AG09309 (cell line): ENCODE measurements around the gene RPS6KA2.
"Not testable (repeated sequence)": the region's sequence is repeated elsewhere in the genome, so short reads cannot be mapped to it uniquely, and the experiment has no call there.

Experiments
- DNase-seq: peaks from one replicate; pipeline ENCODE4 v3.0.0-alpha.2; 2010; ENCODE audit warnings: low read depth
- H3K4me3 ChIP-seq: 2 replicates; pipeline ENCODE4 v1.5.1; 2011; ENCODE audit warnings: mild to moderate bottlenecking, low read depth, low read length, moderate library complexity; ENCODE audit not compliant: control insufficient read depth
- CTCF ChIP-seq: IDR thresholded peaks from 2 replicates; pipeline ENCODE4 v1.5.1; 2011; ENCODE audit warnings: mild to moderate bottlenecking, low read depth, low read length, inconsistent platforms; ENCODE audit not compliant: insufficient read depth, control insufficient read depth; ENCODE audit errors: missing control alignments

Gene RPS6KA2

GRCh38 chr6:166395778-166396177, 231.3 kb downstream of the RPS6KA2 start:
- no peak for TF ChIP-seq CTCF
- H3K4me3 ChIP-seq = no peak overlapping the region
- DNase-seq = no peak

DNA sequence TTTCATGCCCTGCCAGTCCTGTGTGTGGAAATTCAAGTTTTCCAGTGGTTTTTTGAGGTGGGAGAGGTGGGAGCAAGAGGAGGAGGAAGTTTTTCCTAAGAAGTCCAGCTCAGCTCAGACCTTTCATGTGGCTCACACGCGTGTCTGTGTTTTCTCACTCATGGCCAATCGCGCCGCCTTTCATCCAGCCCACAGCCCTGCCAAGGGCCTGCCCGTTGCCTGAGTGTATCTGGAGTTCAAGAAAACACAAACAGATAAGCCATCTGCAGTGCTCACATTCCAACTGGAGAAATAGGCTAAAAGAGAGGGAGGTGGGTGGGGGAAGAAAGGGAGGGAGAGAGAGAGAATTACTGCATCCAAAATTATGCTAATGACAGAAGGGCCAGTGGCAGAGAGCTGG, 231.7 kb downstream of the RPS6KA2 start:
- TF ChIP-seq CTCF = no peak
- no peak for DNase-seq
- H3K4me3 ChIP-seq = no peak overlapping the region

DNA sequence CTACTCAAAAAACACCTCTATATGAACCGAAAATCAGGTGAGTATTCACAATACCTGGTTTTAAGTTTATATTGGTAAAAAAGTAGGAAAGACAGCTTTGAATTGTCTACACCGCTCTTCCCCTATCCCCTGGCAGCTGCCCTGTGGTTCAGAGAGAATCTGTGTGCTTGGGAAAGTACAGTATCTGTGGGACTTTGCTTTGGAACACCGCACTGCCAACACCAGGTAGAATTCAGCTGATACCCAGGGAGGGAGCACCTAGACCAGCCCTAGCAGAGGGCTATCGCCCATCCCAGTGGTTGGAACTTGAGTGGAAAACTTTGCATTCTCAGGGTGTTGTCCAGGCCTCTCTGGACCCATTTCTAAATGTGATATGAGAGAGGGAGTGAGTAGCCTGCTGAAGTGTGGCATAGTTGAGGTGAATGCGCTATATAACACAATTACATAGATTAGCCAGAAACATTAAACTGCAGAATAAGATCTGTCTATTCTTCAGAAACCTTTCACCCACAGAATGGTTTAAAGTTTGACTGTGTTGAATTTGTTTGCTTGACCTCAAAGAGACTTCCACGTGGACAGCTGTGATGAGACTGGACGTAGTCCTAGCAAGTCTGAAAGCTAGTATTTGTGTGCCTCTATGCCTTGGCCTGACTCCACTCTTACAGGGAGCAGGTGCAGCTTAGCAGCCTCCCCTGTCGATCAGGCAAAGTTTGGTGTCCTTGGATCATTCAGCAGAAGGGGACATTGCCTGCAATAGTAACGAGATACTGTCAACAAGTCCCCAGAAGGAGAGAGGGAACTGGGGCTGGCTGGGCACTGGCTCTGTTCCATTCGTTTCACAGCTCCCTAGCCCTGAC, 232.8 kb downstream of the RPS6KA2 start:
- H3K4me3 ChIP-seq = no peak overlapping the region
- TF ChIP-seq CTCF = no peak
- DNase-seq = no peak

GRCh38 chr6:166393535-166393823, 233.6 kb downstream of the RPS6KA2 start:
- no peak for TF ChIP-seq CTCF
- DNase-seq = no peak
- H3K4me3 ChIP-seq = no peak overlapping the region

DNA sequence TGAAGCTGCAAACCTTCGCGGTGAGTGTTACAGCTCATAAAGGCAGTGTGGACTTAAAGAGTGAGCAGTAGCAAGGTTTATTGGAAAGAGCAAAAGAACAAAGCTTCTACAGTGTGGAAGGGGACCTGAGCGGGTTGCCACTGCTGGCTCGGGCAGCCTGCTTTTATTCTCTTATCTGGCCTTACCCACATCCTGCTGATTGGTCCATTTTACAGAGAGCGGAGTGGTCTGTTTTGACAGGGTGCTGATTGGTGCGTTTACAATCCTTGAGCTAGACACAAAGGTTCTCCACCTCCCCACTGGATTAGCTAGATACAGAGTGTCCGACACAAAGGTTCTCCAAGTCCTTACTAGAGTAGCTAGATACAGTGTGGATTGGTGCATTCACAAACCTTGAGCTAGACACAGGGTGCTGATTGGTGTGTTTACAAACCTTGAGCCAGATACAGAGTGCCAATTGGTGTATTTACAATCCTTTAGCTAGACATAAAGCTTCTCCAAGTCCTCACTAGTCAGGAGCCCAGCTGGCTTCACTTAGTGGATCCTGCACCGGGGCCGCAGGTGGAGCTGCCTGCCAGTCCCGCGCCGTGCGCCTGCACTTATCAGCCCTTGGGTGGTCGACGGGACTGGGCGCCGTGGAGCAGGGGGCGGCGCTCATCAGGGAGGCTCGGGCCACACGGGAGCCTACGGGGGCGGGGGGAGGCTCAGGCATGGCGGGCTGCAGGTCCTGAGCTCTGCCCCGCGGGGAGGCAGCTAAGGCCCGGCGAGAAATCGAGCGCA, 234.1 kb downstream of the RPS6KA2 start:
- H3K4me3 ChIP-seq, DNase-seq: not testable (repeated sequence)

DNA sequence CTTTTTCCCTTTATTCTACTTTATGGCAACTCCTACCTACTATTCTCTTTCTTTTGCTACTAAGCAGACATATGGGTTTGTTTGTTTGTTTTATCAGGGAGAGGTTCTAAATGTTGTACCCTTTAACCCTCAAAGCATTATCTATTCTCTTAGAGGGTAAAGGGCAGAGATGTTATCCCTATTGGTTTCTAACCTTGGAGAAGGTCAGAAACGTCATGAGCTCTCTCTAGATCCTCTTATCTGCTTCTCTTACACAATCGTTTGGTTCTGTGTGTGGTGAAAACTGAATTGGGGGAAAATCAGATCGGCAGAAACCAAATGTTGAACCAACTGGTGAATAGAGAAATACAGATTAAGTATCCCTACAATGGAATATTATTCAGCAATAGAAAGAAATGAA, 237.9 kb downstream of the RPS6KA2 start:
- TF ChIP-seq CTCF = no peak
- no peak overlapping the region for H3K4me3 ChIP-seq
- DNase-seq = no peak

GRCh38 chr6:166388290-166389004, 238.6 kb downstream of the RPS6KA2 start:
- TF ChIP-seq CTCF = no peak
- no peak for DNase-seq
- no peak overlapping the region for H3K4me3 ChIP-seq
